ENCODE results near the gene CNP. TPM values are rescaled to one million over a fixed set of nuclear protein-coding genes. Genes with fewer than 3 reads are reported as not detected.

Gene CNP
- total and polyA plus RNA-seq, 2 donors (not counting 1 experiment from before 2014, with no cell fraction given) = 19.0 to 45.2 TPM

- ATAC-seq (ENCODE audit: low read depth) (no peak), DNase-seq (no peak)
- no peak overlapping the region for H3K9ac ChIP-seq (ENCODE audit: low read length)
- peaks cover 20 to 29% of the 10 kb centered on the region in 2 donors for H3K4me1 ChIP-seq (ENCODE audit: control insufficient read depth in 2 of 2, insufficient read depth in 2 of 2, low read length in 2 of 2)
- peaks cover 19 to 63% of the 10 kb centered on the region in 2 experiments for H3K36me3 ChIP-seq (replicated peaks in 1 of 2; ENCODE audit: control extremely low read depth in 1 of 2, control insufficient read depth in 1 of 2, extremely low read depth in 1 of 2, insufficient read depth in 2 of 2, low read length in 1 of 2)
- ChIA-PET CTCF (interaction anchor here (1.5 to 2.4 kb wide), 2 partner anchors 20 to 21 kb away, joined by 3 to 8 read pairs; partner anchors contain the start of gene DNAJC7), POLR2A (interaction anchor here (1.2 kb wide), 1 partner anchor 16 kb away, joined by 3 read pairs; no protein-coding TSS in a partner anchor)
- TF ChIP-seq CTCF (IDR thresholded peaks at IDR 0.05) (no peak), EZH2 (IDR thresholded peaks at IDR 0.05; ENCODE audit: borderline replicate concordance, insufficient read depth, low read depth, low read length, poor library complexity, severe bottlenecking) (no peak)
- H3K4me2 ChIP-seq (replicated peaks; ENCODE audit: low read depth, low read length, poor library complexity, severe bottlenecking) = peak overlapping the region; percentile 72
- peaks cover 29% of the 10 kb centered on the region for H3K79me2 ChIP-seq (ENCODE audit: control insufficient read depth, insufficient read depth, low read length)
- intact Hi-C loops (cut with micrococcal nuclease) = loop anchor here (1.0 kb wide), 1 partner anchor 31 kb away; the partner anchor contains the start of gene CNP
- H3K4me3 Mint-ChIP-seq = no peak overlapping the region
- H3K9me3 Mint-ChIP-seq (ENCODE audit: insufficient read depth) = no peaks in the 10 kb centered on the region
- no peak overlapping the region for H3K4me3 ChIP-seq (ENCODE audit: control extremely low read depth in 1 of 5, extremely low read depth in 1 of 5, insufficient read depth in 1 of 5, low read depth in 2 of 5, low read length in 4 of 5)
- H3K9me3 ChIP-seq (ENCODE audit: control extremely low read depth in 1 of 3, control insufficient read depth in 2 of 3, insufficient read depth in 1 of 3, low read length in 2 of 3) = no peaks in the 10 kb centered on the region
- H3K27ac Mint-ChIP-seq = peak overlapping the region; percentile 96
- peaks cover 12% of the 10 kb centered on the region for H4K20me1 ChIP-seq (ENCODE audit: control insufficient read depth, insufficient read depth, low read length, poor library complexity, severe bottlenecking)
- H2AFZ ChIP-seq (ENCODE audit: insufficient read depth, low read depth, low read length, poor library complexity, severe bottlenecking) = no peak overlapping the region
- no peaks in the 10 kb centered on the region for H3K27me3 Mint-ChIP-seq
- no peaks in the 10 kb centered on the region for H3K27me3 ChIP-seq (replicated peaks in 1 of 4; ENCODE audit: control extremely low read depth in 1 of 4, control insufficient read depth in 3 of 4, insufficient read depth in 4 of 4, low read length in 3 of 4)
- H3K4me1 Mint-ChIP-seq = peaks cover 24% of the 10 kb centered on the region
- 90% methylated on average over 2 of the region's 2 CpGs for WGBS (ENCODE audit: insufficient coverage)
- H3K27ac ChIP-seq (ENCODE audit: low read length in 2 of 2) = peak overlapping the region; percentile 75 to 85
Measured at GRCh38 chr17:41996855-41997164, 30.2 kb downstream of the CNP start.

GRCh38 chr17:41998497-41998896, 31.9 kb downstream of the CNP start:
- H3K4me2 ChIP-seq (replicated peaks; ENCODE audit: low read depth, low read length, poor library complexity, severe bottlenecking) = no peak overlapping the region
- intact Hi-C loops (cut with micrococcal nuclease) = no loop called here
- no peak for DNase-seq
- H3K9me3 ChIP-seq (ENCODE audit: control extremely low read depth in 1 of 3, control insufficient read depth in 2 of 3, insufficient read depth in 1 of 3, low read length in 2 of 3) = no peaks in the 10 kb centered on the region
- TF ChIP-seq CTCF (IDR thresholded peaks at IDR 0.05) (no peak), EZH2 (IDR thresholded peaks at IDR 0.05; ENCODE audit: borderline replicate concordance, insufficient read depth, low read depth, low read length, poor library complexity, severe bottlenecking) (no peak)
- Mint-ChIP-seq H3K9me3 (ENCODE audit: insufficient read depth) (no peaks in the 10 kb centered on the region), H3K27me3 (no peaks in the 10 kb centered on the region), H3K27ac (no peak overlapping the region), H3K4me3 (no peak overlapping the region), H3K4me1 (peaks cover 28% of the 10 kb centered on the region)
- WGBS (ENCODE audit: insufficient coverage) = no CpG with 5 or more reads among the region's 2 CpGs
- peaks cover 20 to 29% of the 10 kb centered on the region in 2 donors for H3K4me1 ChIP-seq (ENCODE audit: control insufficient read depth in 2 of 2, insufficient read depth in 2 of 2, low read length in 2 of 2)
- H3K79me2 ChIP-seq (ENCODE audit: control insufficient read depth, insufficient read depth, low read length) = peaks cover 33% of the 10 kb centered on the region
- H3K27me3 ChIP-seq (replicated peaks in 1 of 4; ENCODE audit: control extremely low read depth in 1 of 4, control insufficient read depth in 3 of 4, insufficient read depth in 4 of 4, low read length in 3 of 4) = no peaks in the 10 kb centered on the region
- no peak overlapping the region for H3K4me3 ChIP-seq (ENCODE audit: control extremely low read depth in 1 of 5, extremely low read depth in 1 of 5, insufficient read depth in 1 of 5, low read depth in 2 of 5, low read length in 4 of 5)
- POLR2A ChIA-PET = no interaction called here
- H4K20me1 ChIP-seq (ENCODE audit: control insufficient read depth, insufficient read depth, low read length, poor library complexity, severe bottlenecking) = peaks cover 27% of the 10 kb centered on the region
- ATAC-seq (ENCODE audit: low read depth) = no peak
- H2AFZ ChIP-seq (ENCODE audit: insufficient read depth, low read depth, low read length, poor library complexity, severe bottlenecking) = no peak overlapping the region
- no peak overlapping the region for H3K27ac ChIP-seq (ENCODE audit: low read length in 2 of 2)
- H3K9ac ChIP-seq (ENCODE audit: low read length) = no peak overlapping the region
- peaks cover 17 to 66% of the 10 kb centered on the region in 2 experiments for H3K36me3 ChIP-seq (replicated peaks in 1 of 2; ENCODE audit: control extremely low read depth in 1 of 2, control insufficient read depth in 1 of 2, extremely low read depth in 1 of 2, insufficient read depth in 2 of 2, low read length in 1 of 2)
- CTCF ChIA-PET = interaction anchor here (1.0 to 1.4 kb wide), 2 partner anchors 17 to 19 kb away, joined by 3 to 4 read pairs; partner anchors contain the start of gene DNAJC7
